Progenitor cell of endocrine pancreas (in vitro differentiated cells): Measurements from ENCODE around the gene ZCCHC13. TPM values are rescaled to one million over a fixed set of nuclear protein-coding genes. Genes with fewer than 3 reads are reported as not detected.

ENCODE experiments used
- DNase-seq: peaks from one replicate; pipeline ENCODE4 v3.0.0; 2021; ENCODE audit warnings: low spot score; ENCODE audit not compliant: unreplicated experiment
- H3K27ac Mint-ChIP-seq: 2 replicates; pipeline ENCODE4 v1.8.0; 2021; ENCODE audit warnings: mild to moderate bottlenecking, moderate library complexity, mixed read lengths
- H3K27me3 Mint-ChIP-seq: 2 replicates; pipeline ENCODE4 v1.8.0; 2021; ENCODE audit warnings: mixed read lengths
- H3K36me3 Mint-ChIP-seq: 2 replicates; pipeline ENCODE4 v1.8.0; 2022; ENCODE audit warnings: mixed read lengths; ENCODE audit not compliant: insufficient read depth
- H3K4me1 Mint-ChIP-seq: 2 replicates; pipeline ENCODE4 v1.8.0; 2021; ENCODE audit warnings: low read depth, mixed read lengths
- H3K4me3 Mint-ChIP-seq: 2 replicates; pipeline ENCODE4 v1.8.0; 2021; ENCODE audit warnings: low read depth, mild to moderate bottlenecking, moderate library complexity, mixed read lengths
- H3K9me3 Mint-ChIP-seq: 2 replicates; pipeline ENCODE4 v1.8.0; 2021; ENCODE audit warnings: low read depth, mixed read lengths
- microRNA-seq: library from miRNA; unstranded; fragments of <30 nt; microRNA quantifications from one replicate; pipeline ENCODE4 v1.1.0, GENCODE V29; 2020; ENCODE audit warnings: borderline number of aligned reads; ENCODE audit not compliant: unreplicated experiment
- total RNA-seq: library from RNA; stranded (reverse); gene quantifications from 2 replicates; pipeline ENCODE4 v1.2.1, GENCODE V29; 2021
- TF ChIP-seq, protein P1 (sequence below): fragments of 200-600 bp; sonication (generic); IDR thresholded peaks from one replicate; pipeline ENCODE4 v1.5.0; 2021; ENCODE audit warnings: antibody characterized with exemption, mild to moderate bottlenecking; ENCODE audit not compliant: unreplicated experiment

The ZCCHC13 gene
- total RNA-seq, 1 donor from 2014 or later = not detected

DNA sequence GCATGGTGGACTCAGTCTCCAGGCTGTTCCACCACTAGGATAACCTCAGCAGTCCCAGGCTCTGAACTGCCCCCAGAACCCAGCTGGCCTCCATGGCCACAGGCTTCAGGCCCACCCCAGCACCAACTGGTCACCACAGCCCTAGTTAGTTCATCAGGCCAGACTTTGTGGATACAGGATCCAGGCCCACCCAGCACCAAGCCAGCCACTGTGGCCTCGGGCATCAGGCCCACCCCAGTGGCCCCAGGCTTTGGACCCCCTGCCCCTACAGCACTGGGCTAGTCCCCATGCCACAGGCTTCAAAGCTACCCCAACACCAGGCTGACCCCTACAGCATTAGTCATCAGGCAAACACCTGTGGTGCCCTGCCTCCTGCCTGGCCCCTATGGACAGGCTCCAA, 50.0 kb downstream of the ZCCHC13 start:
- Mint-ChIP-seq H3K36me3 (no peaks in the 10 kb centered on the region), H3K27me3 (no peaks in the 10 kb centered on the region), H3K27ac (no peak overlapping the region), H3K4me3 (no peak overlapping the region), H3K9me3 (no peaks in the 10 kb centered on the region), H3K4me1 (no peaks in the 10 kb centered on the region)
- no peak for DNase-seq
- TF ChIP-seq, protein P1, sequence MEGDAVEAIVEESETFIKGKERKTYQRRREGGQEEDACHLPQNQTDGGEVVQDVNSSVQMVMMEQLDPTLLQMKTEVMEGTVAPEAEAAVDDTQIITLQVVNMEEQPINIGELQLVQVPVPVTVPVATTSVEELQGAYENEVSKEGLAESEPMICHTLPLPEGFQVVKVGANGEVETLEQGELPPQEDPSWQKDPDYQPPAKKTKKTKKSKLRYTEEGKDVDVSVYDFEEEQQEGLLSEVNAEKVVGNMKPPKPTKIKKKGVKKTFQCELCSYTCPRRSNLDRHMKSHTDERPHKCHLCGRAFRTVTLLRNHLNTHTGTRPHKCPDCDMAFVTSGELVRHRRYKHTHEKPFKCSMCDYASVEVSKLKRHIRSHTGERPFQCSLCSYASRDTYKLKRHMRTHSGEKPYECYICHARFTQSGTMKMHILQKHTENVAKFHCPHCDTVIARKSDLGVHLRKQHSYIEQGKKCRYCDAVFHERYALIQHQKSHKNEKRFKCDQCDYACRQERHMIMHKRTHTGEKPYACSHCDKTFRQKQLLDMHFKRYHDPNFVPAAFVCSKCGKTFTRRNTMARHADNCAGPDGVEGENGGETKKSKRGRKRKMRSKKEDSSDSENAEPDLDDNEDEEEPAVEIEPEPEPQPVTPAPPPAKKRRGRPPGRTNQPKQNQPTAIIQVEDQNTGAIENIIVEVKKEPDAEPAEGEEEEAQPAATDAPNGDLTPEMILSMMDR = no peak

Small RNA genes within 50 kb of the gene (microRNA-seq; reads per million reads assigned to microRNA genes)
- gene MIR374A = 3,749 reads per million, percentile 87 among the genes with 10 or more reads in this experiment
- gene MIR545 = 74.0 reads per million, percentile 51 among the genes with 10 or more reads in this experiment

Other genes starting within 250 kb of the ZCCHC13 start
- gene SLC16A2, start 117.3 kb downstream of the ZCCHC13 start, total RNA-seq = 9.0 and 11.1 TPM in 2 replicates